GM12892 (cell line): Measurements from ENCODE around the gene CDKL4.

ENCODE experiments used
- POLR2A ChIP-seq: IDR thresholded peaks from 2 replicates; pipeline ENCODE4 v1.6.1; 2011; ENCODE audit warnings: low read depth, low read length, control low read depth
- POLR2AphosphoS5 ChIP-seq: IDR thresholded peaks from 2 replicates; pipeline ENCODE4 v1.6.1; 2011; ENCODE audit warnings: low read depth, low read length, control low read depth

GRCh38 chr2:39135690-39136259 lies 108.0 kb downstream of the CDKL4 start:
- TF ChIP-seq POLR2A (no peak), POLR2AphosphoS5 (no peak)
